HG03025 (cell line): ENCODE results near the gene SPCS1.
A peak's percentile ranks its signal among the peaks of the same experiment; 100 is the strongest.
"Not testable (repeated sequence)": the region's sequence is repeated elsewhere in the genome, so short reads cannot be mapped to it uniquely, and the experiment has no call there.

Source experiments
- ATAC-seq: cut with Tn5 transposase; IDR thresholded peaks from one replicate; pipeline ENCODE4 v1.9.1; 2021; ENCODE audit warnings: mild to moderate bottlenecking, moderate library complexity; ENCODE audit not compliant: unreplicated experiment, low FRiP score

The SPCS1 gene

GRCh38 chr3:52705688-52706686 is at the start of gene SPCS1, which contains the start of gene GLT8D1:
Gene SPCS1, plus strand, starts transcription at chr3:52706106. Its CDS starts 141 bp downstream, at chr3:52706247.
Gene GLT8D1, minus strand, starts transcription at chr3:52705791. Its CDS starts 5,331 bp downstream, at chr3:52700460.
- peak; percentile 68 for ATAC-seq

DNA sequence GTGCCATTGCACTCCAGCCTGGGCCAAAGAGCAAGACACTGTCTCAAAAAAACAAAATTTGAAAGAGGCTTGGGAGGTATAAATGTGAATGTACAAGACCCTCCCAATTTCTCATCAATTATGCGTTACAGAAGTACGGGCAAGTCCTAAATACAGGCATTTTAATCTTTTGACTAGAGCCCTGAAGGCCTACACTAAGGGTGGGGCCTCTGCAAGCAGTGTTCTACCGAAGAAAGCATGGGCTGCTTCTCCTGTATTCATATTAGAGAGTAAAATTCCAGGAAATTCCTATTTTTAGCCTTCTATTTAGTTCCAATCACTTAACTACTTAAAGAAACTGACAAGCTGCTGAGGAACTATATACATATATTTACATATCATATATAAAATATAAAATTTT is 45.9 kb upstream of the SPCS1 start:
- ATAC-seq: no peak

GRCh38 chr3:52663098-52663497 is 42.8 kb upstream of the SPCS1 start:
- no peak for ATAC-seq

- peak; percentile 72 for ATAC-seq
These were observed 35.0 kb upstream of the SPCS1 start for GRCh38 chr3:52670621-52671521.

DNA sequence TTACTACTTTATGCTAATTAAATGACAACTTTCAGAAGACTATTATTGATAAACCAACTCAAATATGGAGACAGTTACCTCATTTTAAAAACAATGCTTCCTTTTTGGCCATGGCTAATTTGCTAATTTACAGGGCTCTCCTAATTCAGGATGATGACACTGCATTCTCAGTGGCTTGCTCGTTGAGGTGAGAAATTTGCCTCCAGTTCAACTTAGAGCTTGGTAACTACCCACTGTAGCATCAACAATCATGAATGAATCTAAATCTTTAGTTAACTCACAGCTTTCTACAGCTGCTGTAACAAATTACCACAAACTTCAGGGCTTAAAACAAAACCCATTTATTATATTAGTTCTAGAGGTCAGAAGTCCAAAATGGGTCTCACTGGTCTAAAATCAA is 34.2 kb upstream of the SPCS1 start:
- no peak for ATAC-seq

- ATAC-seq: not testable (repeated sequence)
These were observed 29.7 kb upstream of the SPCS1 start for GRCh38 chr3:52676201-52676600.

GRCh38 chr3:52678265-52679198 is 27.4 kb upstream of the SPCS1 start:
- ATAC-seq: no peak

DNA sequence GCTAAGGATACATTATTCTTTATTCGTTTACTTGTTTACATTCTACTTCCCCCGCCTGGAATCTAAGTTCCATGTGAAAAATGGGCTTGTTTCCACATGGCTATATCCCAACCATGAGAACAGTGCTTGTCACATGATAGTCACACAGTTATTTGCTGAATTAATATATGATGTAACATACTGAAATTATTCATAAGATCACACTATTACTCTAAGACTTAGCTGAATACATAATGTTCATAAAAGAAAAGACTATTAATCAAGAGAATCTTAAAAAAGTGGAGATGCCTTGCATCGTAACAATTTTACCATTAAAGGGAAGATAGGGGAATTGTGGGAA is 26.7 kb upstream of the SPCS1 start:
- no peak for ATAC-seq

GRCh38 chr3:52679811-52680210 is 26.1 kb upstream of the SPCS1 start:
- ATAC-seq: no peak

- no peak for ATAC-seq
These were observed 24.3 kb upstream of the SPCS1 start for GRCh38 chr3:52681596-52681995.

DNA sequence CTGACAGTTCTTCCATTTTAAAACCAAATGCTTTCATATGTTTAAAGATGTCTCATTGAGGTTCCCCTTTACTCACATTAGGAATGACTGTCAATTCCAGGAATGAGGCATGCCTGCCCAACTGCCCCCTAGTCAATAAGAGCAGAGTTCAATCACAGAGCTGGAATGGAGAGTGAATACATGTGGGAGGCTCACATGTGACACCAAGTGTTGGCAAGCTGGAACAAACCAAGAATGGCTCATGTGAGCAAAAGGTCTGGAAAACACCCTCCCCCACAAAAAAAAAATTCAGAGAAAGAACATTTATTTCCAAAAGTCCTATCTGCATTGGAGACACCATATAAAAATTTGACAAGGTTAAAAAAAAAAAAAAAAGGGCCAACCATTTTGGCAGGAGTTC is 23.9 kb upstream of the SPCS1 start:
- no peak for ATAC-seq

GRCh38 chr3:52683611-52684010 is 22.3 kb upstream of the SPCS1 start:
- ATAC-seq: no peak

GRCh38 chr3:52684184-52684583 is 21.7 kb upstream of the SPCS1 start:
- ATAC-seq: no peak

GRCh38 chr3:52685285-52685708 is 20.6 kb upstream of the SPCS1 start:
- peak; percentile 76 for ATAC-seq

DNA sequence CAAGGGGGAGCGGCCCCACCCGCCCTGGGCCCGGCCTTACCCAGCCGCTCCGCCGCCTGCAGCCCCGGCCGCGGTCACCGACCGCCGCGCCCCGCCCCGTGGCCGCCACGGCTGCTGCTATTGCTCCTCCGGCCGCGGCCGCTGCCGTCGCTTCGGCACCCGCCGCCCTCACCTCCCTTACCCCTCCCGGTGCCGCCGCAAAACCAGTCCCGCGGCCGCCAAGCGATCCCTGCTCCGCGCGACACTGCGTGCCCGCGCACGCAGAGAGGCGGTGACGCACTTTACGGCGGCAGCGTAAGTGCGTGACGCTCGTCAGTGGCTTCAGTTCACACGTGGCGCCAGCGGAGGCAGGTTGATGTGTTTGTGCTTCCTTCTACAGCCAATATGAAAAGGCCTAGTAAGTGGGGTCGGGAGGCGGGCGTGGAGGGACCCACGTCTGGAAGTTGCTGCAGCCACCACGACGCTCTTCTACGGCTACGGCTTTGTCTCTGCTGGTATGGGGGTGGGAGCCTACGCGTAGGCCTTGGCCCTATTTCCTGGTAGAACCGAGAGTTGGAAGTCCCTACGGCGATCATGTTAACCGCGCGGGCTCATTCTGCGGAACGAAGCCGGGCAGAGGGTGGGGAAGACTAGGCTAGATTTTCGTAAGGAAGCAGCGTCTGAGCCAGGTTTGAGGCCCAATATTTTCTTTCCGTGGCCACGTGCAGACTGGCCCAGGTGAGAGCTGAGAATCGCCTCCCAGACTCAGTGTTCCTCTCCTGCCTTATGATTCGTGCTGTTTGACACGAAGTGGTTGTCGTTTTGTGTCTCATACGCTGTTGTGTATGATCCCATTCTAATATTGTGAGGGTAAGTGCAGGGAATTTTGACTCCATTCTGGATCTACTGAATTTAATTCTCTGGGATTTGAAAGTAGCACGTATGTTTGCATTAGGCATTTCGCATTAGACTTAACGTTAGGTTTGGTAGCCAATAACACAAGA is 19.9 kb upstream of the SPCS1 start, which contains the start of the genes GNL3 and PBRM1:
GNL3 (plus strand) TSS at position 324 of the 983 bp plus-strand sequence; CDS start at position 385, 61 bp downstream.
PBRM1 (minus strand) TSS at position 205 of the 983 bp plus-strand sequence.
- peak; percentile 73 for ATAC-seq

GRCh38 chr3:52688266-52688665 is 17.6 kb upstream of the SPCS1 start:
- ATAC-seq: no peak

DNA sequence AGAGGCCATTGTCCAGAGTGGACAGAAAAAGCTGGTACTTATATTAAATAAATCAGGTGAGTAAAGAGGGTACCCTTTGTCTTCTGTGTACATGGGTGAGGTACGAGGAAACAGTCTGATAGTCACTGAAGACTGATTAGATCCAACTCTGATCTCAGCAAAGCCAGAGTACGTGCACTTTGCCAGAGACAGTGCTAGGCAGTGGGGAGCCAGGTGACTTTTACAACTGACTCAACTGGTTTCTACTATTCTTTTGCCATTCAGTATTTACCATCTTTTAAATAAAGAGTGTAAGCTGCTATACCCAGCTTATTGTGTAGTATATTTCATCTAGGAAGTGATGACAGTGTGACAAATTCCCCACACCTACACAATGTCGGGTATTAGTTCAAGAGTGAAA is 16.8 kb upstream of the SPCS1 start:
- ATAC-seq: no peak

GRCh38 chr3:52690560-52690959 is 15.3 kb upstream of the SPCS1 start:
- no peak for ATAC-seq

DNA sequence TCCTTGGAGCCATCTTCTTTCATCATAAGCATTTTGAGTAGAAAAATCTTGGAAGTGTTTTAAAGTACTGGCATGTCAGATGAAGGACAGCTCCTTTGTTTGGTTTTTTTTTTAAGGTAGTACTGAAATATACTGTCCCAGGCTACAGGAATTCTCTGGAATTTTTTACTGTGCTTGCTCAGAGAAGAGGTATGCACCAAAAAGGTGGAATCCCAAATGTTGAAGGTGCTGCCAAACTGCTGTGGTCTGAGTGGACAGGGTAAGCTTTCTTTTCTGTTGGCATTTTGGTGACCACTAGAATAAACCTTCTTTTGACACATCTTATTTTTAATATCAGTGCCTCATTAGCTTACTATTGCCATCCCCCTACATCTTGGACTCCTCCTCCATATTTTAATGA is 12.8 kb upstream of the SPCS1 start:
- ATAC-seq: no peak
